ENCODE data around the gene FRMD1.

GRCh38 chr6:168122521-168122920, 43.5 kb upstream of the FRMD1 start:
- TF ChIP-seq REST (IDR thresholded peaks at IDR 0.05; ENCODE audit: insufficient read depth in 1 of 2, low read depth in 2 of 2, low read length in 2 of 2): no peak
- no peak for TF ChIP-seq POLR2AphosphoS5 (IDR thresholded peaks at IDR 0.05; ENCODE audit: low read depth, low read length)

Measured in PFSK-1 (cell line).